Suprapubic skin (tissue), 3 donors: Measurements from ENCODE around the gene SELE.

Experiments used
- POLR2A ChIP-seq, 2 donors: fragments of 450-650 bp; IDR thresholded peaks; one replicate each; pipeline ENCODE4 v1.6.1; 2017; ENCODE audit warnings: antibody characterized with exemption in 2 of 2, mild to moderate bottlenecking in 2 of 2, moderate library complexity in 2 of 2
- TF ChIP-seq, protein P1 (sequence below), 2 donors: fragments of 200-600 bp in 1 of 2; fragments of 450-650 bp in 1 of 2; sonication (generic) in 1 of 2; IDR thresholded peaks; one replicate each; pipeline ENCODE4 v1.5.1; 2016 to 2019; ENCODE audit warnings: antibody characterized with exemption in 2 of 2, mild to moderate bottlenecking in 1 of 2, moderate library complexity in 1 of 2

DNA sequence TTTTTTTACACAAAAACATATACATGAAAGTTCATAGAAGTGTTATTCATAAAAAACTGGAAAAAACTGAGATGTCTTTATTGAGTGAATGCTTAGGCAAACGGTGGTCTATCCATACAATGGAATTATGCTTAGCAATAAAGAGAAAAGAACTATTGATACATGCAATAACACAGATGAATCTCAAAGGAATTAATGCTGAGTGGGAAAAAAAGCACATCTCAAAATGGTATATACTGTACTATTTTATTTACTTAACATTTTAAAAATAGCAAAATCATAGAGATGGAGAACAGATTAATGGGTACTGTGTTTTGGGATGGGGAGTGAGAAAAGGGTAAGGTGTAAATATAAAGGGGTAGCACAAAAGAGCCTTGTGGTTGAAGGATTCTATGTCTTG, 31.0 kb upstream of the SELE start:
- TF ChIP-seq POLR2A (IDR thresholded peaks at IDR 0.05) = no peak
- TF ChIP-seq, protein P1, sequence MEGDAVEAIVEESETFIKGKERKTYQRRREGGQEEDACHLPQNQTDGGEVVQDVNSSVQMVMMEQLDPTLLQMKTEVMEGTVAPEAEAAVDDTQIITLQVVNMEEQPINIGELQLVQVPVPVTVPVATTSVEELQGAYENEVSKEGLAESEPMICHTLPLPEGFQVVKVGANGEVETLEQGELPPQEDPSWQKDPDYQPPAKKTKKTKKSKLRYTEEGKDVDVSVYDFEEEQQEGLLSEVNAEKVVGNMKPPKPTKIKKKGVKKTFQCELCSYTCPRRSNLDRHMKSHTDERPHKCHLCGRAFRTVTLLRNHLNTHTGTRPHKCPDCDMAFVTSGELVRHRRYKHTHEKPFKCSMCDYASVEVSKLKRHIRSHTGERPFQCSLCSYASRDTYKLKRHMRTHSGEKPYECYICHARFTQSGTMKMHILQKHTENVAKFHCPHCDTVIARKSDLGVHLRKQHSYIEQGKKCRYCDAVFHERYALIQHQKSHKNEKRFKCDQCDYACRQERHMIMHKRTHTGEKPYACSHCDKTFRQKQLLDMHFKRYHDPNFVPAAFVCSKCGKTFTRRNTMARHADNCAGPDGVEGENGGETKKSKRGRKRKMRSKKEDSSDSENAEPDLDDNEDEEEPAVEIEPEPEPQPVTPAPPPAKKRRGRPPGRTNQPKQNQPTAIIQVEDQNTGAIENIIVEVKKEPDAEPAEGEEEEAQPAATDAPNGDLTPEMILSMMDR (IDR thresholded peaks at IDR 0.05) = no peak
